C4-2B (cell line): Measurements from ENCODE around the gene SLC22A5.

Experiments used
- CTCF ChIP-seq: fragments of 450-650 bp; conservative IDR thresholded peaks from 2 replicates; pipeline ENCODE4 v1.5.1; 2017; ENCODE audit warnings: mild to moderate bottlenecking
- ZFX ChIP-seq: fragments of 450-650 bp; IDR thresholded peaks from 2 replicates; pipeline ENCODE4 v1.6.1; 2017

GRCh38 chr5:132397224-132397623, 27.7 kb downstream of the SLC22A5 start:
- no peak for TF ChIP-seq CTCF
- no peak for TF ChIP-seq ZFX
